IPS DF 19.7 (cell line): ENCODE data around the gene GOLGA1.

Experiments used
- DNase-seq: peaks from one replicate; pipeline ENCODE4 v3.0.0-alpha.2; 2013; ENCODE audit warnings: low read depth, low spot score

The GOLGA1 gene

DNA sequence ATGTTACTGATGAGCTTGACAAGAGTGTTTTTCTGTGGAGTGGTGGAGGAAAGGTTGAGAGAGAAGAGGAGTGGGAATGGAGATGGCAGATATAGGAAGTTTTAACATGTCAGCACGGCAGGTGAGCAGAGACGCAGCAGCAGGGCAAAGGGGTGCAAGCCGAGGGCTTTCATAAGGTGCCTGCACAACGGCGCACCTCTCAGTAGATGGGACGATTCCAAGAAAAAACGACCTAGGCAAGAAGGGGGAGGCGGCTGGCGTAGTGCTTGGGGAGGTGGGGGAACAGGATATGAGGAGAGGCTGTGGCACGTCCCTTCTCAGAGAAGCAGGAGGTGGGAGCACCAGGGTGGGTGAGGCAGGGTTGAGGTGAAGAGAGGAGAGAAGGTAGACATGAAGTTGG, 54.4 kb downstream of the GOLGA1 start:
- no peak for DNase-seq

DNA sequence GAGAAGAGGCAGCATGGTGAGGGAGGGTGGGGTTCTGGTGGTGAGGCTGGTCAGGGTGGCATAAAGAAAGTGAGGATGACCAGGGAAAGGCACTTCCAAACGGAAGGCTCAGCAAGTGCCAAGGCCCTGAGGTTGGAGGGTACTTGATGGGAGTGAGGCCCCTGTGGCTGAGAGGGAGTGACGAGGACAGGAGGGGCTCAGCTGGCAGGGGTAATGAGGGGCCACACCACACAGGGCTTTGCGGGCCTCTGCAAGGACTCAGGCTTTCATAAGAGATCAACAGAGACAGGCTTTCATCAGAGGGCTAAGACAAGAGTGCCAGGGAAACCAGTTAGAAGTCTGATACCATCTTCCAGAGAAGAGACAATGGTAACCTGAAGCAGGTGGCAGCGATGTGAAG, 55.3 kb downstream of the GOLGA1 start:
- DNase-seq: no peak

DNA sequence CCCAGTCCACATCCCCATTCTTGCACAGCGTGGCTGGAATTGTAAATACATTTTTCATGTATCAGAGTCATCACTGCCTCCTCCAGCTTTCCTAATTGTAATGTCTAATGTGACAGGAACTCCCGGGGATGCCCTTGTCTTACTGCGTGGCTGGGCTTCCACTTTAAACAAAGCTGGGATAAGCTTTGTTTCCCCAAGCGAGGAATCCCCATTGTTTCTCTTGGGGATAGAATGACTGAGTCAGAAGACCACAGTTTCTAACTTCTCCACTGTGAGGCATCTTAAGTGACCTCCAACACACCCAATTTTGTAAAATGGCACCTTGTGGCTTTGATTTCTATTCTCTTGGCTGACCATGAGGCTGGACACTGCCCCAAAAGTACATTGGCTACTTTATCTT, 56.5 kb downstream of the GOLGA1 start:
- DNase-seq: no peak

DNA sequence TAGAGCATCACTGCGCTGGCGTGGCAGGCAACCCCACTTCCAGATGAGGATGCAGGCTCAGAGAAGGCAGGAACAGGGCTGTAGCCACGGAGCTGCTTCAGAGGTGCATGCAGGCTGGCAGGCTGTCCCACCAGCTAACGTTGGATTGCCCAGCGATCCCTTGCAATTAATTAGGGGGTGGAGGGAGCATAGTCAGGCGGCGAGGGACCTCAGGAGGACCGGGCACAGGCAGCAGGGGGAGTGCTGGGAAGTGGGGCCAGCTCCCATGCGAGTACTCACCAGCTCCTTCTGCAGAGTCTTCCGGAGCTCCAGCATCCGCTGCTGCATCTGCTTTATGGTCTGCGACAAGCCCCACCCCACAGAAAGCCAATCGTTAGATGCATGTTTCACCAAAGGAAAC, 58.7 kb downstream of the GOLGA1 start:
- DNase-seq: no peak

DNA sequence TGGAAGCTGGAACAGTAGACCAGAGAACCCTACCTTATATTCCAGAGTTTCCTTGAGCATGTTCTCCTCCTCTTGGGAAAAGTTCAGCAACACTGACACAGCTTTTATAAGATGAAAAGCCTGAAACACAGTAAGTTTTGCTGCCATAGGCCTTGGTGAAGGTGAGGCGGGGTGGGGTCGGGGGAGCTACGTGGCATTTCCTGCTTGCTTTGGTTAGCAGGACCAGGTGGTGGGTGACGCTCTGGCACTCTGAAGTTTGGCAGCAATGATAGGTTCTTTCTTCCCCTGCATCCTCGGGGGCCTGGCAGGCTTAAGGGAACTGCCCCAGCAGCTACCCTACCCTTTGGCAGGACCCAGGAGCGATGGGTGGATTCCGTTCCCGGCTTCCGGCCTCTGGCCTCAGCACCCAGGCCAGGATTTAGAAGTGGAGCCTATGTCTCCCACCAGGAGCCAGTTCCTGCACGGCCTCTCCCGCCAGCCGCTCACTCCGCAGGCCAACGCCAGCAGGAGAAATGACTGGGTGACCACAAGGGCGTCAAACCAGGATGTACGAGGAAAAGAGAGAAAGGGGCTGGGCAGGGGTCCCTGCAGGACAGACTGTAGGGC, 59.6 kb downstream of the GOLGA1 start:
- no peak for DNase-seq

DNA sequence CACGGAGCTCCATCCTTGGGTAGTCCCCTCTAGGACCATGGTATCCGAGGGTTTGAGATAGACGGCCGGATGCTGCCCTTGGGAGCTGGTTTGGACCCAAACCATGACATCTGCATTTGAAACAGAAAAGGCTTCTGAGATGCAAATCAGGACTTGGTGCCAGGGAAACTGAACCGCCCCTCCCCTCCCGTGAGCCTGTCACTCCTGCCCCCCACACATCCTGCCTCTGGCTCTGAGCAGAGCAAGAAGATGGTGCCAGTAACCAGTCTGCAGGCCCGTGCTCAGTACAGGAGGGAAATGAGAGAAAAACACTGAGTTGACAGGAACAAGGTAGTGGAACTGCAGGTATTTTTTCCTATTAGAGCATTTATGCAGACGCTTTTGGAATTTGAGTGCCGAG, 60.4 kb downstream of the GOLGA1 start:
- DNase-seq: no peak

DNA sequence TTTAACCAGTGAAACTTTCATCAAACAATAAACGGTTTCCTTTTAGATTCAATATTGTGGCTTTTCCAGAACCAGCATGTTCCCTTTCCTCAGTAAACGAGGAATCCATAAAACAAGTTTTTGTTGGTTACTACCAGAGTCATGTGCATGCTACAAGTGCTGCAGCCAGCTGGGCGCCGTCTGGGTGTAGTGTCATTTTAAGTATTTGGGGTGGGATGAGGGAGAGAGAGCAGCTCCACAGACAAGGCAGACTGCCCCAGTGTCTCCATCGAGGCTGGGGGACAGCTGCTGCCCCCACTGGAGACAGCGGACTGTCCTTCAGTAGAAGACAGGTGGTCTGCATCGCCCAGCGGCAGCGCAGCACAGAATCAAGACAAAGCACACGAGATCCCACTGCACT, 61.7 kb downstream of the GOLGA1 start:
- DNase-seq: no peak

DNA sequence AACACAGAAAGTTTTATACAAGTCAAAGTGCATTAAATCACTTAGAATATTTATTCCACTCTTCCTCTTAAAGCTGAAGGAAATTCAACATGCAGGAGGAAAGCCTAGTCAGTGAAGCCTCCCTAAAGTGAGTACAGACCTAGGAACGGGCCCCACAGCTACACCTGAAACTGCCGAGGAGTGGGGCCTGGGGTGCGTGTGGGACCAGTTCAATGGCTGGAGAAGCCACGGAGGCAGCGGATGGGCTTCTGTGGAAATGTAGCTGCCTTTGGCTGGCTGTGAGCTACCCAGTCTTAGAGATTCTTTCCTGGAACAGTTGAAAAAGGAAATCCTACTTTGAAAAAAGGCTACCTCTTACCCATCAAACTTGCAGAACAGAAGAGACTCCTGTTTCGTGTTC, 62.4 kb downstream of the GOLGA1 start:
- DNase-seq: no peak

DNA sequence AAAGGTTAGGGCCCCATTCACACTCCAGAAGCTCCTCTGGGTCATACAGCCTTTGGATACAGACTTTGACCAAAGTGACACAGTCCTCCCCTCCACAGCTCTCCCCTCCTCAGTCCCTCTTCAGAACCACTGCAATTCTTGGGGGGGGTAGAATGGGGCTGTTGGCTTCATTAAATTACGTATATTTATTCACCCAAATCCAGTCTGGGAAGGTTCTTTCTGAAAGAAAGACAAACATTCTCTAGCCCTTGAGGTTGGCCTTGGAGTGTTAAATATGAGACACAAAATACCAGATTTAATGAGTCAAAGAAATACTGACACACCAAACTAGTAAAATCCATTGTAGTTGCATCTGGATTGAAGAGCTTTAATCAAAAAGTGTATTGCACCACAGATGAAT, 62.9 kb downstream of the GOLGA1 start:
- DNase-seq: no peak

DNA sequence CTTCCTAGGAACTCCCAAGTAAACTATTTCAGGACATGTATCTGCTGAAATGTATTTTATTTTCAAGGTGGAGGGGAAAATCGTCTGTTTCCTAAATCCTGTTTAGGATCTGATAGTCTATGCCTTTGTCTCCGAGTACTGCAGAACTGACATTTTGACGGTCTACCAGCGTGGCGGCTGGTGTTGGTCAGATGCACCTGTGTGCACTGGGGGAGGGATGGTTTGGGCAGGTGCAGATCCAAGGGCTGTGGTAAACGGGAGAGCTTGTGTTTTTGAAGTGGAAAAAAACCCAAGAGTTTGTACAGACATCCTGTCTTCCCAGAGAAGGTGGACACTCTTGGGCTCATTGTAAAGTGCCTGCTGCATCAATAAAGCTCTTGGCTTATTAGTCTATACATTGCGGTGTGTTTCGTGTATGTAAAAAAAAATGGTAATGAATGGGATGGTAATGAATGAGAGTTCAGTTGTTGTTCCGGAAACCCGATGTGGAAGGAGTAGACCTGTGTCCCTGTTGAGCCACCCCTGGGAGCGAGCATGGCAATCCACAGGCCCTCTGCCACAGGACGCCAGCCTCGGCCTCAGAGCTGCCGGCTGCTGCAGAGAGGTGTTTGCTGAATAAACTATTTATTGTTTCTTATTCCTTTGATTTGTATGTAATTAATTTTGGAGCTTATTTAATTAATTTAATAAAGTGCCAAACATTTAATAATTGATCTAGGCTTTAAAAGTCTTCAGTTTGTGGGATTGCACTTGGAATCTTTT, 63.7 kb downstream of the GOLGA1 start:
- DNase-seq: no peak

DNA sequence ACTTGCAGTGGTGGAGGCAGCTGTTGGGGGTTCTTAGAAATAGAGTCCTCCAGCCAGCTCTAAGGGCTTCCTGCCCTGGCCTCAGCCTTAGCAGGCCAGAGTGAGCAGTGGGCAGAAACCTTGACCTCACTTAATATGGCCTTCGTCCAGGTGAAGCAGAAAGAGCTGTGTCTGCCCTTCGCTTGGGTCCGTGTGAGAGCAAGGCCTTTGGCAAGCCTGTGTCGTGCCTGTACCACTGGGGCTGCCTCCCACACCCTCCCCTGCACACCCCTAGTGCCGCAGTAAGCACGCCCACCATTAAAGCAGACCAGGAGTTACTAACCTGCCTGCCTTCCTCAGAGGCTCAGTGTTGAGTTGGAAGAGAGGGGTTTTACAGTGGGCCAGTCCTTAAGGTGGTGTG, 65.4 kb downstream of the GOLGA1 start:
- no peak for DNase-seq

DNA sequence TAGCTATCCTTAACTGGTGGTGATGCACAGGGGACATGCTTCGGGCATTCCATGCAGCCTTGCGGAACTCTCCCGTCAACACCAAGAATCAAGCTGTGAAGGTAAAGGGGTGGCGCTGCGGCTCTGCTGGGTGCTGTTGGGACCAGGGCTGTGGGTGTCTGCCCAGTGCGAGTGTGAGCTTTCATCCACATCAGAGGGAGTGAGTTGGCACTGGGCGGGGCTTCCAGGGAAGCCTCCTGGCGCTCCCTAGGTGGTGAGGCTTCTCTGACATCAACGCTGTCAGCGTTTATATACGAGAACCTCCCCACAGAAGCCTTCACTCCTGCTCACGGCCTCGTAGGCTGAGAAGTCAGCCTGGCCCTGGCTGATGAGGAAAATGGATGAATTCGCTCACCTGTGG, 67.2 kb downstream of the GOLGA1 start:
- DNase-seq: no peak

DNA sequence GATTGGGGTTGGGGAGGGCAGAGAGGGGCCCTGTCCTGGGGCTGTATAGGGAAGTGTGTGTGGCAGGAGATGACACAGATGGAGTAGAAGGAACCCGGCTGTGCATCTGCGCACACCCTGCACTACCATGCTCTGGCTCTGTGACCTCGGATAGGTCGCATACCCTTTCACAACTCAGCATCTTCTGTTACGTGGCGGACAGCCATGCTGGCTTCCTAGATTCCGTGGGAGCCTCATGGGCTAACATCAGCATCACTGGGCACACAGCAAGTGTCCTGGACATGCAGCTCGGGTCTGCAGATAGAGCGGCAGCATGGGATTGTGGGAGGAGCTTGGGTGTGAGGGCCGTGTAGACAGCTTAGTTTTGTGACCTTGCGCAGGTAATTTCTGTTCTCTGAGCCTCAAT, 69.7 kb downstream of the GOLGA1 start:
- DNase-seq: no peak

DNA sequence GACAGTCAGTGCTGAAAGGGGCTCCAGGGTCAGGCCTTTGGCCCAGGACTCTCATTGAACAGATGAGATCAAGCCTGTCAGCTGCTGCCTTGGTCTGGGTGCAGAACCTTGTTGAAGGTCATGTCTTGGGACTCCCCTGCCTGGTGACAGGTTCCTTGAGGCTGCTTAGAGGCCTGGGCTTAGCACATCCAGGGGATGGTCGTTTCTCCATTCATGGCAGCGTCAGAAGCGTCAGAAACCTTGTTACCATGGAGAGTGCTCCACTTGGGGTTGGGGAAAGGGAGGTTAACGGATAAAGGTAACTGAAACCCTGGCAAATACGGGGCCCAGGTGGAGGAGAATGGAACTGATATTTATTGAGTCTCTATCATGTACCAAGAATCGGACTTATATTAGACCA, 70.2 kb downstream of the GOLGA1 start:
- no peak for DNase-seq

DNA sequence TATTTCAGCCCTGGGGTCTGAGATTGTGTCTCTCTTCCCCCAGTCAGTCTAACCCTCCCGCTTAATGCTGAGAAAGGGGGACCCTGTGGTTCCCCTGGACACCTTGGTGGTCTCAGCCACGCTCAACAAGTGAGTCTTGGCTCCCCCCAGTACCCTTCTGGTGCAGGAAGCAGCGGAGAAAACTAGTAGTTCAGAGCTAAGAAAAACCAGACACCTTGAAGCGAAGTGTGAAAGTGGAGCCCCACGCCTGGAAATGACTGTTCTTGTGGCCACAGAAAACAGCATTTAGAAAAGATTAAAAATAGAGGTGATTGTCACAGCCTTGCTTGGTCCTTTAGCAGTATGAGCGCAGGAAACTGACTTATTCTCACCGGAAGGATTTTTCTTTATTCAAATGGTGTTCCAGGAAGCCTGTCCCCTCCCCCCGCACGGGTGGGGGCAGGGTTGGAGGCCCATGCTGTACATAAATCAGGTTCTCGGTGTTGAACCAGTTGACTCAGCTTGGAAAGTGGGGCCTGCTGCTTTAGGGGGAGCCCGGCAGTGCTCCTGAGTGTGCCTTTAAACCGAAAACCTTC, 70.8 kb downstream of the GOLGA1 start:
- no peak for DNase-seq

DNA sequence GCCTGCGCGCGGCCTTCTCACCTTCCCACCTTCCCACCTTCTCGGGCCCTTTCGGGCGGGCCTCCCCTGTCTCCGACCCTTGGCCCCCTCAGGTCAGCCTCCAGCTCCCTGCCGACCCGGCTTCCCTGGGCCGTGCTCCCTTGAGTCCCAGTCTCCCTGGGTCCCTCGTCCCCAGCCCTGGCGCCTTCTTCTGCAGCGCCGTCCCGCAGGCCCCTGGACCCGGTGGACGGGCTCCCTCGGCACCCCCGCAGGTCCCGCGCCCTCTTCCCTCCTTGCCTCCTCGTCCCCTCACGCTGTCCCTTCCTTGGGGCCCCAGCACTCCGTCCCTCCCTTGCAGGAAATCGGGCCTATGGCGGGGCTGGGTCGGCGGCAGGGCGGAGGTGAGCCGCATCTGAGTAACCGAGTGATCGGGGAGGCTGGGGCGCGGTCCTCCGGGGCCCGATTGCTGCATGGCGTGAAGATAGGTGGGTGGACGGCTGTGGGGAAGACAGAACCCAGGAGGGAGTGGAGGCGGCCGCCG, 71.4 kb downstream of the GOLGA1 start:
- DNase-seq: no peak

DNA sequence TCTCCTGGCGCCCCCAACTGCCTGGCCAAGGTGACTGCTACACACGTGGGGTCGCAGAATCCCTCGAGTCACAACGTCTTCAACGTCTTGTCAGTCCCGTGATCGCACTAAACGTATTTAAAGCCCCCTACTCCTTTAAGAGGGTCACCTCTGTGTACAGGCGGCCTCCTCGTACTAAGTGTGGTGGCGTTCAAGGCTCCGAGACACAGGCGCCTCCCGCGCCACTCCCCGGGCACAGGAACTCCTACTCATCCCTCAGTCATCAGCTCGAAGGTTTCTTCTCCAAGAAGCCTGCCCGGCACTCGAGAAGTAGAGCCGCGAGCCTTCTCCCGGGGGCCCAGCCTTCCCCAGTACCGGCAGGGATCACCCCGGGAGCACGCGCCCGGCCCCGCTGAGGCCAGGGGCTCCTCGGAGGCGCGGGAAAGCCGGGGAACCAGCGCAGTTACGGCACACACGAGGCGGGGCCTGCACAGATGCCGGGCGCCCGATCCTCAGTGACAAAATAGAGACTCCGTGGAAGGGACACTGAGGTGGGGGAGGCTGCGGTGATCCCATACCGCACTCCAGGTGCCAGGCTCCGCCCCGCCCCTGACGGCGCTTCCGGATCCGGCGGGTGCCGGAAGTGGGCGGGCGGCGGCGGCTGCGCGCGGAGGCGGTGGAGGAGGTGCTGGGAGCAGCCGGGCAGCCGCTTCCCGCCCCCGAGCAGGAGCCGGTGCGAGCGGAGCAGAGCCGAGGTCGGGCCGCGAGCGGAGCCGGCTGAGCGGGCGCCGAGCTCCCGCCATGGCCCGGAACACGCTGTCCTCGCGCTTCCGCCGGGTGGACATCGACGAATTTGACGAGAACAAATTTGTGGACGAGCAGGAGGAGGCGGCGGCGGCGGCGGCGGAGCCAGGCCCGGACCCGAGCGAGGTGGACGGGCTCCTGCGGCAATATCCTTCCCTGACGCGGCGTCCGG, 72.1 kb downstream of the GOLGA1 start:
- DNase-seq: no peak

DNA sequence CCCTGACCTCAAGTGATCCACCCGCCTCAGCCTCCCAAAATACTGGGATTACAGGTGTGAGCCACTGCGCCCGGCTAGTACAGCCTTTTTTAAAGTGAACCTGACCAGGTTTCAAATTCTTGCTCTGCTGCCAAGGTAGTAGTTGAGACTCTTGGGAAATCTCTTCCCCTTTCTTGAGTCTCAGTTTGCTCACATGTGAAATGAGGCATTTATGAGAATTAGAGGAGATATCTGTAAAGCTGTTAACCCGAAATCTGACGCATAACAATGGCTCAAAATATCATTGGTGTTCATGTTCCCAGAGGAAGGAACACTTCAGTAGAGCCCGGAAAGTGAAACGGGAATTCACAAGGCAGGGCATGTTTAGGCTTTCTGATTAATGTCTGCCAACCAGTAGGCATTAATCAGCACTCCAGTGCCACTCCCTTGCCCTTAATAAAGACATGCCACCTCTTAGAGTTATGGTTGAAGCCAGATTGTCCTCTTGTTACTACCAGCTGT, 77.5 kb downstream of the GOLGA1 start:
- no peak for DNase-seq

DNA sequence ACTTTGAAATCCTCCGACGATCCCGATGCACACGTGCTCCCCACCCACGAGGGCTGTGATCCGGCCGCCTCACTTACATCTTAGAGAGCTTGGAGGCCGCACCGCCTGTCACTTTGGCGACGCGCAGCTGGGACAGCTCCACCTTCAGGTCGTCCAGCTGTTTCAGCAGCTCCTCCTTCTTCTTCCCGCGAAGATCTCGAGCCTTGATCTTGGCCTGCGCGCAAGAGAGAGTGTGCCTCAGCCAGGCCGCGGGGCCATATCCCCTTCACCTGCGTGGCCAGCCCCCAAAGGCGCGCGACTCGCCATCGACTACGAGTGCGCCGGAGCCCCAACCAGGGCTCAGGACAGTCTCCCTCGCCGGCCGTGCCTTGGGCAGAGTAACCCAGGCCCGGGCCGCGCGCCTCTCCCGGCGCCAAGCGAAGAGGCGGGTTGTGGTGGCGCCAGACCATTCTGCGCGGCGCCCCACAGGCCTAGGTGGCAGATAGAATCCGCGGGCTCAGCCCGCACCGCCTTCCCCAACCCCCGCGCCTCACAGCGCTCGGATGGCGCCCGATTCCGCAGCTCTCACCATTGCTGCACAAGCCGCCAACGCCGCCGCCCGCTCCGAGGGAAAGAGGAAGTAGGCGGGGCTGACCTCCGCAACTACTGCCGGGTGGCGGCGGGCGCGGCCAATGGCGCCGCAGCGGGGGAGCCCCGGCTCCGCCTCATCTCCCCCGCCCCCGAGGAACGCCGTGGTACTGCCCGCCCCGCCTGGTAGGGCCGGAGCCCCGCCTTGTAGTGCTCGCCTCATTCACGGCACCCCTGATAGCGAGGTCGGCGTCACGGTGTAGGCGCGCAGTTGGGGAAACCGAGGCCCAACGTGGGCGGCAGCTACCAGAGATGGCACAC, 79.3 kb downstream of the GOLGA1 start, which contains the start of the genes ARPC5L and RPL35:
ARPC5L (plus strand) TSS at position 789 of the 888 bp plus-strand sequence. CDS start 7,161 bp downstream, outside the sequence.
RPL35 (minus strand) TSS at position 616 of the 888 bp plus-strand sequence; CDS start at position 571, 45 bp downstream.
- no peak for DNase-seq

DNA sequence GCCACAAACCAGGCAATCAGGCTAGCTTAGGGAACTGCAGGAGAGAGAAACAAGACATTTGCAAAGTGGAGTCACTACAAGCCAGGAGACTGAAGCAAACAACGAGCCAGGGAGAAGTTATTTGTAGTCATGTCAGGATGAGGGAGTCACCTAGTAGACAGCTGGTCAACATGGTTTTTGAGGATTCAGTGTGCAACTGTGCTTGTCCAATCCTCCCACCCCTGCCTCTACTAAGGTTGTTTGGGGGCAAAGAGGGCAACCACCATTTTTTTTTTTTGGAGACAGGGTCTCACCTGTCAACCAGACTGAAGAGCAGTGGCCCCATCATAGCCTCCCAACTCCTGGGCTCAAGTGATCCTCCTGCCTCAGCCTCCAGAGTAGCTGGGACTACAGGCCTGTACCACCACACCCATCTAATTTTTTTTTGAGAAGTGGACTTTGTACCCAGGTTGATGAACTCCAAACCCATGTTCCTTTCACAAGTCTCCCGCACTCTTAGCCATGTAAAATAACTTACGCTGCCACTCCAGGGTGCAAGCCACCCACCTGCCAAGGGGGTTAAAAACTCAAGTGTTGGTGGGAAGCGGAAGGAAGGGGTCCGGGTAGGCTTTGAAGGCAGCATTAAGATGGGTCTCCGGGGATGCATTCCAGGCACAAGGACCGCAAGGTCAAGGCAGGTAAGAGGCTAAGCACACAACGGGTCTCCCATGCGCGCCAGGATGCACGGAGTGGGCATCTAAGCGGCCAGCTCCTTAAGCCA, 80.1 kb downstream of the GOLGA1 start:
- DNase-seq: no peak
